ENCODE measurements around the gene TACSTD2.
"Not testable (repeated sequence)": the region's sequence is repeated elsewhere in the genome, so short reads cannot be mapped to it uniquely, and the experiment has no call there.

TACSTD2 gene

GRCh38 chr1:58576727-58577653 is at the start of gene TACSTD2:
TSS of gene TACSTD2 (minus strand) at chr1:58577252. CDS start at chr1:58577156, 96 bp downstream.
- TF ChIP-seq Cebpa-rat (IDR thresholded peaks at IDR 0.05): no peak
- Histone ChIP-seq H3K4me3 (no peak within 1 kb of the TSS), H3K9me3 (peaks cover 14% of the 10 kb centered on the region), H3K4me2 (no peak within 1 kb of the TSS), H4K20me1 (no peaks in the 10 kb centered on the region), H3K36me3 (no peaks in the 10 kb centered on the region), H3K27me3 (no peaks in the 10 kb centered on the region), H3K4me1 (no peaks in the 10 kb centered on the region), H3K27ac (no peak within 1 kb of the TSS), H3K9ac (no peak within 1 kb of the TSS)

- H3K27ac ChIP-seq: no peak overlapping the region
- no peaks in the 10 kb centered on the region for H3K36me3 ChIP-seq
- H3K27me3 ChIP-seq: no peaks in the 10 kb centered on the region
- no peak overlapping the region for H3K4me2 ChIP-seq
- no peak overlapping the region for H3K4me3 ChIP-seq
- H3K4me1 ChIP-seq: no peaks in the 10 kb centered on the region
- TF ChIP-seq Cebpa-rat (IDR thresholded peaks at IDR 0.05): no peak
- H3K9ac ChIP-seq: no peak overlapping the region
- no peaks in the 10 kb centered on the region for H3K9me3 ChIP-seq
- H4K20me1 ChIP-seq: no peaks in the 10 kb centered on the region
Measured at GRCh38 chr1:58626293-58626692, 49.2 kb upstream of the TACSTD2 start.

GRCh38 chr1:58623259-58623658 is 46.2 kb upstream of the TACSTD2 start:
- H3K4me3 ChIP-seq, H3K27ac ChIP-seq, H3K9ac ChIP-seq, H3K27me3 ChIP-seq, H3K36me3 ChIP-seq, H4K20me1 ChIP-seq, H3K9me3 ChIP-seq, H3K4me2 ChIP-seq: not testable (repeated sequence)
- H3K4me1 ChIP-seq: peaks cover 29% of the 10 kb centered on the region

- H3K9me3 ChIP-seq: no peaks in the 10 kb centered on the region
- no peak overlapping the region for H3K4me3 ChIP-seq
- H3K4me2 ChIP-seq: no peak overlapping the region
- H3K9ac ChIP-seq: no peak overlapping the region
- no peaks in the 10 kb centered on the region for H3K36me3 ChIP-seq
- peaks cover 31% of the 10 kb centered on the region for H3K4me1 ChIP-seq
- H3K27ac ChIP-seq: no peak overlapping the region
- no peak for TF ChIP-seq Cebpa-rat (IDR thresholded peaks at IDR 0.05)
- no peaks in the 10 kb centered on the region for H4K20me1 ChIP-seq
- H3K27me3 ChIP-seq: no peaks in the 10 kb centered on the region
Measured at GRCh38 chr1:58622571-58622970, 45.5 kb upstream of the TACSTD2 start.

- H3K27me3 ChIP-seq: no peaks in the 10 kb centered on the region
- H3K27ac ChIP-seq: no peak overlapping the region
- peaks cover 31% of the 10 kb centered on the region for H3K4me1 ChIP-seq
- no peak for TF ChIP-seq Cebpa-rat (IDR thresholded peaks at IDR 0.05)
- H3K9me3 ChIP-seq: no peaks in the 10 kb centered on the region
- no peaks in the 10 kb centered on the region for H4K20me1 ChIP-seq
- no peak overlapping the region for H3K9ac ChIP-seq
- no peak overlapping the region for H3K4me3 ChIP-seq
- no peak overlapping the region for H3K4me2 ChIP-seq
- H3K36me3 ChIP-seq: no peaks in the 10 kb centered on the region
Measured at GRCh38 chr1:58621391-58621790, 44.3 kb upstream of the TACSTD2 start.

- H3K9ac ChIP-seq: no peak overlapping the region
- H3K4me3 ChIP-seq: no peak overlapping the region
- H3K27me3 ChIP-seq: no peaks in the 10 kb centered on the region
- peak overlapping the region; percentile 22; the same call in 1 of the 2 replicates for H3K4me2 ChIP-seq
- no peaks in the 10 kb centered on the region for H3K36me3 ChIP-seq
- peaks cover 31% of the 10 kb centered on the region for H3K4me1 ChIP-seq
- no peaks in the 10 kb centered on the region for H4K20me1 ChIP-seq
- no peak for TF ChIP-seq Cebpa-rat (IDR thresholded peaks at IDR 0.05)
- no peak overlapping the region for H3K27ac ChIP-seq
- H3K9me3 ChIP-seq: no peaks in the 10 kb centered on the region
Measured at GRCh38 chr1:58620926-58621325, 43.9 kb upstream of the TACSTD2 start.

GRCh38 chr1:58620259-58620658 is 43.2 kb upstream of the TACSTD2 start:
- Histone ChIP-seq H3K4me1 (peaks cover 31% of the 10 kb centered on the region), H3K4me3 (no peak overlapping the region), H3K27ac (no peak overlapping the region), H3K9me3 (no peaks in the 10 kb centered on the region), H3K4me2 (peak overlapping the region; percentile 56), H3K9ac (no peak overlapping the region), H3K27me3 (no peaks in the 10 kb centered on the region), H3K36me3 (no peaks in the 10 kb centered on the region), H4K20me1 (no peaks in the 10 kb centered on the region)
- no peak for TF ChIP-seq Cebpa-rat (IDR thresholded peaks at IDR 0.05)

GRCh38 chr1:58619286-58620054 is 42.4 kb upstream of the TACSTD2 start:
- Histone ChIP-seq H3K9me3 (no peaks in the 10 kb centered on the region), H3K4me3 (no peak overlapping the region), H3K9ac (no peak overlapping the region), H3K27me3 (no peaks in the 10 kb centered on the region), H4K20me1 (no peaks in the 10 kb centered on the region), H3K4me1 (peaks cover 31% of the 10 kb centered on the region), H3K27ac (0 out of 2 replicates have a peak overlapping the region, but pooled peaks have one; percentile 10), H3K4me2 (peak overlapping the region; percentile 56), H3K36me3 (no peaks in the 10 kb centered on the region)
- no peak for TF ChIP-seq Cebpa-rat (IDR thresholded peaks at IDR 0.05)

- no peak overlapping the region for H3K4me3 ChIP-seq
- no peak overlapping the region for H3K9ac ChIP-seq
- no peaks in the 10 kb centered on the region for H3K9me3 ChIP-seq
- H4K20me1 ChIP-seq: no peaks in the 10 kb centered on the region
- no peaks in the 10 kb centered on the region for H3K36me3 ChIP-seq
- TF ChIP-seq Cebpa-rat (IDR thresholded peaks at IDR 0.05): no peak
- H3K27me3 ChIP-seq: no peaks in the 10 kb centered on the region
- H3K27ac ChIP-seq: no peak overlapping the region
- H3K4me2 ChIP-seq: no peak overlapping the region
- H3K4me1 ChIP-seq: peaks cover 31% of the 10 kb centered on the region
Measured at GRCh38 chr1:58618303-58618702, 41.3 kb upstream of the TACSTD2 start.

- no peaks in the 10 kb centered on the region for H3K9me3 ChIP-seq
- TF ChIP-seq Cebpa-rat (IDR thresholded peaks at IDR 0.05): no peak
- H3K27me3 ChIP-seq: no peaks in the 10 kb centered on the region
- no peak overlapping the region for H3K4me2 ChIP-seq
- no peak overlapping the region for H3K9ac ChIP-seq
- no peaks in the 10 kb centered on the region for H4K20me1 ChIP-seq
- no peaks in the 10 kb centered on the region for H3K4me1 ChIP-seq
- no peaks in the 10 kb centered on the region for H3K36me3 ChIP-seq
- H3K4me3 ChIP-seq: no peak overlapping the region
- no peak overlapping the region for H3K27ac ChIP-seq
Measured at GRCh38 chr1:58611861-58612385, 34.9 kb upstream of the TACSTD2 start.

Measured in BLaER1 (cell line).